Stimulated activated CD8-positive, alpha-beta memory T cell treated with anti-CD3 and anti-CD28 coated beads, Interleukin-4, amount 100 ng/mL, for 1 hour (primary cell): ENCODE measurements around the gene TAS2R13.

Experiments
- DNase-seq, 2 donors: peaks; one replicate each; pipeline ENCODE4 v3.0.0-alpha.2; 2020; ENCODE audit warnings: low read depth in 2 of 2, low spot score in 1 of 2

The TAS2R13 gene, protein sequence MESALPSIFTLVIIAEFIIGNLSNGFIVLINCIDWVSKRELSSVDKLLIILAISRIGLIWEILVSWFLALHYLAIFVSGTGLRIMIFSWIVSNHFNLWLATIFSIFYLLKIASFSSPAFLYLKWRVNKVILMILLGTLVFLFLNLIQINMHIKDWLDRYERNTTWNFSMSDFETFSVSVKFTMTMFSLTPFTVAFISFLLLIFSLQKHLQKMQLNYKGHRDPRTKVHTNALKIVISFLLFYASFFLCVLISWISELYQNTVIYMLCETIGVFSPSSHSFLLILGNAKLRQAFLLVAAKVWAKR

DNA sequence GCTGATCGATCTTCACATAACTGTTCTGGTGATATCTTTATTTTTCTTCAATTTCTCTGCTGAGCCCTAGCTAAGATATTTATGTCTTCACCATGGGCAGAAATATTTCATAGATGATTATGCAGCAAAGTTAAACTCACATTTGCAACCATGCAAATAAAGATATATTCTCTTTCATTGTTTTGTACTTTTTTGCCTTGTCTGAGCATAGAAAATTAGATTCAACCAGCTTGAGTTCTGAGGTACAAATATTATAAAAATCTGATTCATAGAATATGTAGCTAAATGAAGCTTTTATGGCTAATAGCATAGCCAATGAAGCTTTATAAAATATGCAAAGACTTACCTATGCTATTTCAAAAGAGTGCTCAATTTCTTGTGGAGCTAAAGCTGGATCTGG lies at the start of gene TAS2R13:
TSS of gene TAS2R13 (minus strand) at position 101 of the 400 bp plus-strand sequence. CDS start 264 bp downstream, outside the sequence.
- no peak for DNase-seq

DNA sequence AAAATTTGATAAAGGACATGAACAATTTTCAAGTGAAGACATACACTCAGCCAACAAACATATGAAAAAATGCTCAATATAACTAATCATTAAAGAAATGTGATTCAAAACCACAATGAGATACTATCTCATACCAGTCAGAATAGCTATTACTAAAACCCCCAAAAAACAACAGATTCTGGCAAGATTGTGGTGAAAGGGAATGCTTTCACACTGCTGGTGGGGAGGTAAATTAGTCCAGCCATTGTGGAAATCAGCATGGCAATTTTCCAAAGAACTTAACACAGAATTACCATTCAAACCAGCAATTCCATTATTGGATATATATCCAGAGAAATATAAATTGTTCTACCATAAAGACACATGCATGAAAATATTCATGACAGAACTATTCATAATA lies 48.4 kb upstream of the TAS2R13 start:
- no peak for DNase-seq

DNA sequence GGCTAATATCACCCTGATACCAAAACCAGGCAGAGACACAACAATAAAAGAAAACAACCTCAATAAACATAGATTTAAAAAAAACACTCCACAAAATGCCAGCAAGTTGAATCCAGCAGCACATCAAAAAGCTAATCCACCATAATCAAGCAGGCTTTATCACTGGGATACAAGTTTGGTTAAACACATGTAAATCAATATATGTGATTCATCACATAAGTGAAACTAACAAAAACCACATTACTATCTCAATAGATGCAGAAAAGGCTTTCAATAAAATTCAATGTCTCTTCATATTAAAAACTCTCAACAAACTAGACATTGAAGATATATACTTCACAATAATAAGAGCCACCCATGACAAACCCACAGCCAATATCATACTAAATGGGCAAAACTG lies 46.7 kb upstream of the TAS2R13 start:
- DNase-seq = no peak

DNA sequence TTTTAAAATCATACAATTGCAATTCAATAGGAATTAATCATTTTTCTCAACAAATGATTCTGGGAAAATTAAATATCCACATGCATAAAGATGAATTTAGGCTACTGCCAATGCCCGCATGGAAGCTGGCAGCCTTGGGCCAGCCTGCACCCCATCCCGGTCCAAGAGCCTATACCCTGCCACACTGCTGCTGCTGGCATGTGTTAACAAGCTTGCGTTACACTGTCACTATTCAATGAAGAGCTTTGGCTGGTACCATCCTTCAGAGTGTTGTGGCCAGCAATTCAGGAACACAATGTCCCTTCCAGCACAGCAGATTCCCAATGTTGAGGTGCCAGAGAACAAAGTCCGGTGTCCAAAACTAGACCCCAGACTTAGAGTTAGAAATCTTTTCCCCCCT lies 43.3 kb upstream of the TAS2R13 start:
- no peak for DNase-seq

DNA sequence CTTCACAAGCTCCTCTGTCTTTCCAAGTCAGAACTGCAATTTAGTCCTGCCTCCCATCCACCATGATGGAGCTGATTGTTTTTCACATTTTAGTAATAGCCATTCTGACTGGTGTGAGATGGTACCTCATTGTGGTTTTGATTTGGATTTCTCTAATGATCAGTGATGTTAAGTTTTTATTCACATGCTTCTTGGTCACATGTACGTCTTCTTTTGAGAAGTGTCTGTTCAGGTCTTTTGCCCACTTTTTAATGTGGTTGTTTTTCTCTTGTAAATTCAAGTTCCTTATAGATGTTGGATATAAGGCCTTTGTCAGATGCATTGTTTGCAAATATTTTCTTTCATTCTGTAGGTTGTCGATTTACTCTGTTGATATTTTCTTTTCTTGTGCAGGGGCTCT lies 33.8 kb upstream of the TAS2R13 start:
- DNase-seq = no peak

DNA sequence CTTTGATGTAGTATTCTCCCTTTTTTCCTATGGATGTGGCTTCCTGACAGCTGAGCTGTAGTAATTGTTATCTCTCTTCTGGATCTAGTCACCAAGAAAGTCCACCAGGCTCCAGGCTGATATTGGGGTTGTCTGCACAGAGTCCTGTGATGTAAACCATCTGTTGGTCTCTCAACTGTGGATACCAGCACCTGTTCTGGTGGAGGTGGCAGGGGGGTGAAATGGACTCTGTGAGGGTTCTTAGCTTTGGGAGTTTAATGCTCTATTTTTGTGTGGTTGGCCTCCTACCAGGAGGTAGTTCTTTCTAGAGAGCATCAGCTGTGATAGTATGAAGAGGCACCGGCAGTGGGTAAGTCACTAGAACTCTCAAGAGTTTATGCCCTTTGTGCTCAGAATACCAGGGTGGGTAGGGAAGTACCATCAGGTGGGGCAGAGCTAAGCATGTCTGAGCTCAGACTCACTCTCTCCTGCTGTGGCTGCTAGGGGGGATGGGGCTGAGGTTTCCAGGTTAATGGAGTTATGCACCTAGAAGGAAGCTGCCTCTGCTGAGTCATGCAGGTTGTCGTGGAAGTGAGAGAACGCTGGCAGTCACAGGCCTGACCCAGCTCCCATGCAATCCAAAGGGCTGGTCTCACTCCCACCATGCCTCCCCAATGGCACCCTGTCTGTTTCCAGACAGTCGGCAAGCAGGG lies 32.7 kb upstream of the TAS2R13 start:
- no peak for DNase-seq

DNA sequence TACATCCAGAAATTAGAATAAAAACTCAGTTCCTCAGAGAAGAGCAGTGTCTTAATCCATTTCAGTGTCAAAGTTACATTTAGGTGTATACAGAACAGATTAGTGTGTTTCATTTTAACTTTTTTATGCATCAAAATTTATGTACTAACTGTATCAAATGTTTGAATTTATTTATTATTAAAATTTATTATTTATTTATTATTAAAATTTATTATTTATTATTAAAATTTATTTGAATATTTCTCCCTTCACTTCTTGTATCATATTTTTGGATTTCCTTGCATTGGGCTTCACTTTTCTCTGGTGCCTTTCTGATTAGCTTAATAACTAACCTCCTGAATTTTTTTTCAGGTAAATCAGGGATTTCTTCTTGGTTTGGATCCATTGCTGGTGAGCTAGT lies 32.0 kb upstream of the TAS2R13 start:
- no peak for DNase-seq

DNA sequence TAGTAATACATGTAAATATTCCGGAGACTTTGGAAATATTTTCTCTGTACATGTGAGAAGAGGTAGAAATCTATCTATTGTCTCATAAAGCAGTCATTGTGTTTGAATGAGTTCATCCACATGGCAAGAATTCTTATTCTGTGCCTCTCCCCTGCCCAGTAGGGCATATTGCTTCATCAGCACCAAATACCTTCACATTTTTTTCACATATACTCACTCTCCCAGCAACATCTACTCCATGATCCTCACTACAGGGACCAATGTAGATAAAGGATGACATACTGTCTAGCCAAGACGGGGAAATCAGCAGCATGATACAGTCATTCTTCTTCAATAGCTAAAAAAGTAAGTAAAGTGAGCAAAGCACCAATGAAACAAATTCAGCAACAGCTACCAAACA lies 31.0 kb upstream of the TAS2R13 start:
- DNase-seq = no peak

DNA sequence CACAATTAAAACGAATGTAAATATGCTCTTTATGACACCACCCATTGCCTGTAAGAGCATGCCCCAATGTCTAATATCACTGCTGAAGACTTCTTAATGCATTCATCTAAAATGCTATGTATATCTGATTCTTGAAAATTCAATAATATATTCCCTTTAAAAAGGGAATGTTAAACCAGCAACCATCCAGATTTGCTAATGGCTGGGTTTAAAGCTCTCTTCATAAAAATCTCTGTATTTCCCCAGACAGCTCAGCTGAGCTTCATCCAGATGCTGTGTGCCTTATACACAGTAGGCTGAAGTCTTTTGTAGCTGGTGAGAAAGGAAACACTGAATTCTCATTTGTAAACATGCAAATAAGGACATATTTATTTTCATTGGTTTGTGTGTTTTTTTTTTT lies 29.8 kb upstream of the TAS2R13 start, which contains the start of gene TAS2R14:
TSS of gene TAS2R14 (minus strand) at position 101 of the 400 bp plus-strand sequence. CDS start at position 45, 56 bp downstream.
- DNase-seq = no peak

DNA sequence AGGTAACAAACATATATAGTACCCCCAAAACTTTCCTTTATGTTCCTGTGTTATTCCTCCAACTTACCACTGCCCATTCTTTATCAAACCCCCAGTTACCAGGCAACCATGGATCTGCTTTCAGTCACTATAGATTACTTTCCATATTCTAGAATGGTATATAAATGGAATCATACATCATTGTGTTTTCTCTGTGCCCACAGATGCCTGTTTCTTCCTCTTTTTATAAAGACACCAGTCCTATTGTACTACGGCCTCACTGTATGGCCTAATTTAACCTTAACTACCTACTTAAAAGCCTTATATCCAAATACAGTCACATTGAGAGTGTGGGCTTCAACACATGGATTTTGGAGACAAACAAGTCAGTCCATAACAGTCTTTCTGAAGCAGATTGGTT lies 27.1 kb upstream of the TAS2R13 start:
- DNase-seq = no peak

DNA sequence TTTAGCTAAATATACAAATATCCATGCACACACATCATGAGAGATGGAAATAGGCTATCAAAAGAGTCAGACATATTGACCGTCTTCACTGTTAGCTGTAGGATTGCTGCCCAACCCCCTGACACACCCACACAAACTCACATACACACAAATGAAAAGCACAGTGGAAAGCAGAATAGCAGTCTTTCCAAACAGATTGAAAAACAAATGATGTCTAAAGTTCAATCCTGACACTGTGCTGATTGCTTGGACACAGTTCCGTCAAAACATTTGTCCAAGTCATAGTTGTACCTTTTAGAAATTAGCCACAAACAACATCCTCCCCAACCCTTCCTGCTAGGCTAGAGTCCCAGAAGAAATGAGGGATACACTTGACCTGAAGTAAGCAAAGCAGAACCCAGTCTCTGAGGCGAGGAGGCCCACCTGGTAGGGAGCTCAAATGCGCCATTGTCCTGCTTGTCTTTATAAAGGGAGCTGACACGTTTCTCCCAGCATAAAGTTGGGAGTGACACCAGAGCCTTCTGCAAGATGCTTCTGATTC lies 19.5 kb upstream of the TAS2R13 start, which contains the start of gene PRH2:
TSS of gene PRH2 (plus strand) at position 491 of the 541 bp plus-strand sequence. CDS start at position 529, 38 bp downstream.
- no peak for DNase-seq

DNA sequence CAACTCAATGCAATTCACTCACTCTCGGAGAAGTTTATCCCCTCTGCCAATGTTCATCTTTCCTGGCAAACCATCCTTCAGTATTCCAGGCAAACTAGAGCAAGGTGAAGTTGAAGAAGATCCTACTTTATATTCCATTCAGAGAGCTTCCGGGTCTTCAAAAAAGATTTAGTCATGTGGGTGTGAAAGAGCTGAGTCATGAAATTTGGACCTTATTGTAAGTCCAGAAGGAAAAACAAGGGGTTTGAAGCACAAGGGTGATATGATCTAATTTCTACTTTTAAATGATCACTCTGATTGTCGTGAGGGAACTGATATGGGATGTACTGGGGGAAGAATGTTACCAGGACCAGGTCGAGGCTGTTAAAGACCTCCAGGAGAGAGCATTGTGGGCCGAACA lies 16.9 kb upstream of the TAS2R13 start:
- DNase-seq = no peak

DNA sequence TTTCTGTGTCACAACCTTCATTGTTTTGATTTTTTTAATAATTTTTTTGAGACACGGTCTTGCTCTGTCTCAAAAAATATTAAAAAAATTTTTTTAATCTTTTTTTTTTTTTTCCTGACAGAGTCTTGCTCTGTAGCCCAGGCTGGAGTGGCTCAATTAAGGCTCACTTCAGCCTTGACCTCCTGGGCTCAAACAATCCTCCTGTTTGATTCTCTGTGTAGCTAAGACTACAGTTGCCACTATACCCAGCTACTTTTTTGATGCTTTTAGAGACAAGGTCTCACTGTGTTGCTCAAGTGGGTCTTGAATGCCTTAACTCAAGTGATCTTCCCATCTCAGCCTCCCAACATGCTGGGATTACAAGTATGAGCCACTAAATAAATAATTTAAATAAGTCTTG lies 10.4 kb upstream of the TAS2R13 start:
- DNase-seq = no peak

DNA sequence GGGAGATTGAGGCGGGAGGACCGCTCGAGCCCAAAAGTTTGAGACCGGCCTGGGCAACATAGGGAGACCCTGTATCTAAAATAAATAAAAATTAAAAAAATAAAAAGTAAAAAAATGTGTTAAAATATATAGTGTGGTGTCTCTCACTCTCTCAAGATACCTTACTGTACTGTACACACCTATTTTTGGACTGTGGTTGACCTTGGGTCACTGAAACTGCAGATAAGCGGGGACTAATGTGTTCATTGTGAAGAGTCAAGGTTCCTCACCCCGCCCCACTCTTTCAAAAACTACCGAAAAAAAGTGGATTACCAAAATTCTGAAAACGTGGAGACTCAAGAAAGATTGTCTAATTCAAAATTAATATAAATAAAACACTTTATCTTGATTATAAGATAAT lies 1.0 kb upstream of the TAS2R13 start:
- no peak for DNase-seq

DNA sequence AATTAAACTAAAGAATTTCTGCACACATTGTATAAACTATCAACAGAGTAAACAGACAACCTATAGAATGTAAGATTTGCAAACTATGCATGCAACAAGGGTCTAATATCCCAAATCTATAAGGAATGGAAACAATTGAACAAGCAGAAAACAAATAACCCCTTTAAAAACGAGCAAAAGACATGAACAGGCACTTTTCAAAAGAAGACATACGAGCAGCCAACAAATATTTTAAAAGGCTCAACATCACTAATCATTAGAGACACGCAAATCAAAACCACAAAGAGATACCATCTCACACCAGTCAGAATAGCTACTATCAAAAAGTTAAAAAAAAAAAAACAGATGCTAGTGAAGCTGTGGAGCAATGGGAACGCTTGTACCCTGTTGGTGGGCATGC lies 4.7 kb downstream of the TAS2R13 start:
- no peak for DNase-seq

DNA sequence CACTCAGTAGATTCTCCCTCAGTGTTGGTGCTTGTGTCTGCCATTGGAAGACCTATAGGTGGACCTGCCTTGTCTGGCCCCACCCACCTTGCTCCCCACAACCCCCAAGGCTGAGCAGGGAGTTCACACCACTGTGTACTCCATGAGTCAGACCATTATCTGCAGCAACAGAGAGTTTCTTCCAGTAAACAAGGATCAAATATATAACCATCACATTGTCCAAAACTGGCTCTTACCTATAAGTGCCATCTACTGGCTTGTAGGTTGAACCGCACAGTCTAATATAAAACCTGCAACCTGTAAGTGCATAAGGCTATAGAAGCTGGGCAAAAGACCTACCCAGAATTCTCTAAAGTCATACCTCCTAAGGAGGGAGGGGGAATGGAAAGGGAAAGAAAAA lies 7.9 kb downstream of the TAS2R13 start:
- DNase-seq = no peak

DNA sequence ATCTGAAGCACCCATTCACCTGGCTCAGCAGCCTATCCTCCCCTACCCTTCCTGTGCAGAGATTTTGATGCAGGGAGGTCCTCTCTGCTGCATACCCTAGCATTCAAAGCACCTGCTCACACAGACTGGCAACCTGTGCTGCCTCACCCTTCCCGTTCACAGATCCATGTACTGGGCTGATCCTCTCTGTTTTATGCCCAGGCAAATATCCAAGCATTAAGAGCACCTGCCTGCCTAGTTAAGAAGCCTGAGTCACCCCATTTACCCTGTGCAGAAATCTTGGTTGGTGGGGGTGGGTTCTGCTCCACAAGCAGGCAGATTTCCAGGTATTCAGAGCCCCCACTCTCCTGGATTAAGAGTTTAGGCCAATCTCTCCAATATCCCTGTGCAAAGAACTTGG lies 8.4 kb downstream of the TAS2R13 start:
- no peak for DNase-seq

DNA sequence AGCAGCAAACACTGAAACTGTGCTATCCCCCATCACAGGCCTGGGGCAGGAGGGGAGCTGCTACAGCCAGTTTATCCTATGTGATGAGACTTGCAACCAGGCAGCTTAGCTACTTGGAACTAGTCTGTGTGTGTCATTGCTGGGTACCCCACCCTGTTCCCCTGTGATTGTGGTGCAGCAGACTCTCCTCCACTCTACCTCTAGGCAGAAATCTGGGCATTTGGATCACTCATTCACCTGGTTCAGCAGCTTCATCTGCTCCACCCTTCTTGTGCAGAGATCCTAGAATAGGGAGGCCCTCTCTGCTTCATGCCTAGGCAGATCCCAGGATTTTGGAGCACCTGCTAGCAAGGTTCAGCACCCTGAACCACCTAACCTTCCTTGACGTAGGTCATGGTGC lies 8.8 kb downstream of the TAS2R13 start:
- no peak for DNase-seq

DNA sequence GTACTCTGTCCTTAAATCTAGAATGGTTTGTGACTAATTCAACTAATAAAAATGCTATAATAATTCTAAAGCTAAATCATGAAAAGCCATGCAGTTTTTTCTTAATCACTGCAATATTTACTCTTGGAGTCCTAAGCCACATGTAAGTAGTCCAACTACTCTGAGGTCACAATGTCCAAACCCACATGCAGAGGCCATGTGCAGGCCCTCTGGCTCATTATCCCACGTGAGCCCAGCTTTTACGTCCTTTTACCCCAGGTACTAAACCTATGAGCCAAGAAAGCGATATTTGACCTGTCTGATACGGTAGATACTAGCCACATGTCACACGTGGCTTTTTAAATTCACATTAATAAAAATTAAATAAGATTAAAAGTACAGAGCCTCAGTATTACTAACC lies 12.5 kb downstream of the TAS2R13 start:
- DNase-seq = no peak

DNA sequence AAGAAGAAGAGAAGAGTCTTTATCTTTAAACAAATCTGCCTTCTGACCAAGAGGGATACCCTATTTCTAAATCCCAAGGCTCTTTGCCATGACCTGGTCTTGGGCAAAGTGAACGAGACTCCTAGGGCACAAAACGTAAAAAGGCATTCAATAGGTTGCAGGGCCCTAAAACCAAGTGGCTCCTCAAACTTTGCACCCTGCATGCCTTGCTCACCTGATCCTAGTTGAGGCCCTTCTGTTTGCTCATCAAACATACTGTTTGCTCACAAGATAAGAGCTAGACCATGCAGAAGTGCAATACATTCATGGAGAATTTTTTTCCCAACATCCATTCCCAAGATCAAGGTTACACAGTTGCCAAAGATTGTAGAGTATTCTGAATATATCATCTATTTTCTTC lies 17.4 kb downstream of the TAS2R13 start:
- DNase-seq = no peak

DNA sequence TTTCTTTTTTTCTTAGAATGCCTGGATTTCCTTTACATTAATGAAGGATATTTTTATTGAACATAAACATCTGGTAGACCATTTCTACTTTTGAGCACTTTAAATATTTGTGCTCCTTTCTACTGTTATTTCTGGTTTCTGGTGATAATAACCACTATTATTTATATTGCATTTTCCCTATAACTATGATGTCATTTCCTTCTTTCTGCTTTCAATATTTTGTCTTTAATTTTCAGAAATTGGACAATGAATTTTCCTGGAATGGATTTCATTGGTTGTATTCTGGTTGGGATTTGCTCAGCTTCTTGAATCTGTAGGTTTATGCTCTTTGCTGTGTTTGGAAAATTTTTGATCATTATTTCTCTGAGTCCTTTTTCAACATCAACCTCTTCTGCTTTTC lies 20.1 kb downstream of the TAS2R13 start:
- no peak for DNase-seq

DNA sequence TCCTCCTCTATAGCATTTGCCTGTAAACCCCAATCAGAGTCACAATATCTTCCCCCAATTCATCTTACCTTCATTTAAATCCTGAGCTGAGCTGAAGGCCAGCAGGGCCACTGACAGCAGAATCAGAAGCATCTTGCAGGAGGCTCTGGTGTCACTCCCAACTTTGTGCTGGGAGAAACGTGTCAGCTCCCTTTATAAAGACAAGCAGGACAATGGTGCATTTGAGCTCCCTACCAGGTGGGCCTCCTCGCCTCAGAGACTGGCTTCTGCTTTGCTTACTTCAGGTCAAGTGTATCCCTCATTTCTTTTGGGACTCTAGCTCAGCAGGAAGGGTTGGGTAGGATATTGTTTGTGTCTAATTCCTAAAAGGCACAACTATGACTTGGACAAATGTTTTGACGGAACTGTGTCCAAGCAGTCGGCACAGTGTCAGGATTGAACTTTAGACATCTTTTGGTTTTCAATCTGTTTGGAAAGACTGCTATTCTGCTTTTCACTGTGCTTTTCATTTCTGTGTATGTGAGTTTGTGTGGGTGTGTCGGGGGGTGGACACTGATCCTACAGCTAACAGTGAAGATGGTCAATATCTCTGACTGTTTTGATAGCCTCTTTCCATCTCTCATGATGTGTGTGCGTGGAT lies 25.2 kb downstream of the TAS2R13 start, which contains the start of gene PRH1:
TSS of gene PRH1 (minus strand) at position 170 of the 640 bp plus-strand sequence. CDS start at position 132, 38 bp downstream.
- no peak for DNase-seq
